Measurements from ENCODE around the gene KSR2.

Gene KSR2

DNA sequence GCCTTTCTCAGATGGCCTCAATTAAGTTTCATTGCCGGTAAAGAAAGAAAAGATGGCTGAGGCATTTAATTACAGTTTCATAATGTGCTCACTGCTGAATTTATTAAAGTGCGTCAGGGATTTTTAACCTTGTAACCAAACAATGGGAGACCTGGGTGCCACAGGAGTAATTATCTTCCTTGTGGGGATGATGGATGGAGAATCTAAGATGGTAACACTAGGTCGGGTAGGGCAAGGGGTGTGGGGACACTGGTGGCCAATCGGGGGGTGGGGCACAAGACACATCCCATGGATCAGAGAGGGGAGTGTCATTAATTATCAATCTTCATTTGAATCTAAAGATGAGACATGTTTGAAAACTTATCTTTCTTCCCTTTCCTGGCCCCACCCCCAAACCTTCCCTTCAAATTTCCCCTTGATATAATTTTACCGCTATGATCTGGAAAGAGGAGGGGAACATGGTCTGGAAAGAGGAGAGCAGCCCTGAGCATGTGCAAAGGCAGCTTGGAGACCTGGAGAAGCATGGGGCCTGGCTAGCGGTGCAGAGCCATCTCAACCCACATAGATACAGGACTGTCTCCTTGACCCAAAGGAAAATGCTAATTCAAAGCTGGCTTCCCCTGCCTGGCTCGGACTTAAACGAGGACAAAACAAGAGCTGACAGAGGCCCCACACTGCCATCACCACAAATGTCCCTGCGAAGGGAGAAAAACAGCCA lies 376.0 kb downstream of the KSR2 start:
- no peak for TF ChIP-seq EZH2phosphoT487 (IDR thresholded peaks at IDR 0.05; ENCODE audit: borderline replicate concordance, low read length)
- TF ChIP-seq, protein P1, sequence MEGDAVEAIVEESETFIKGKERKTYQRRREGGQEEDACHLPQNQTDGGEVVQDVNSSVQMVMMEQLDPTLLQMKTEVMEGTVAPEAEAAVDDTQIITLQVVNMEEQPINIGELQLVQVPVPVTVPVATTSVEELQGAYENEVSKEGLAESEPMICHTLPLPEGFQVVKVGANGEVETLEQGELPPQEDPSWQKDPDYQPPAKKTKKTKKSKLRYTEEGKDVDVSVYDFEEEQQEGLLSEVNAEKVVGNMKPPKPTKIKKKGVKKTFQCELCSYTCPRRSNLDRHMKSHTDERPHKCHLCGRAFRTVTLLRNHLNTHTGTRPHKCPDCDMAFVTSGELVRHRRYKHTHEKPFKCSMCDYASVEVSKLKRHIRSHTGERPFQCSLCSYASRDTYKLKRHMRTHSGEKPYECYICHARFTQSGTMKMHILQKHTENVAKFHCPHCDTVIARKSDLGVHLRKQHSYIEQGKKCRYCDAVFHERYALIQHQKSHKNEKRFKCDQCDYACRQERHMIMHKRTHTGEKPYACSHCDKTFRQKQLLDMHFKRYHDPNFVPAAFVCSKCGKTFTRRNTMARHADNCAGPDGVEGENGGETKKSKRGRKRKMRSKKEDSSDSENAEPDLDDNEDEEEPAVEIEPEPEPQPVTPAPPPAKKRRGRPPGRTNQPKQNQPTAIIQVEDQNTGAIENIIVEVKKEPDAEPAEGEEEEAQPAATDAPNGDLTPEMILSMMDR (IDR thresholded peaks at IDR 0.05; ENCODE audit: low read depth, low read length, poor library complexity, severe bottlenecking): no peak
- Histone ChIP-seq H3K4me2 (ENCODE audit: low read length) (no peak overlapping the region), H3K27me3 (ENCODE audit: control insufficient read depth, low read length) (no peaks in the 10 kb centered on the region), H3K36me3 (ENCODE audit: control insufficient read depth, low read length) (no peaks in the 10 kb centered on the region), H3F3A (ENCODE audit: control insufficient read depth, insufficient read depth) (no peaks in the 10 kb centered on the region), H4K20me1 (ENCODE audit: control insufficient read depth, insufficient read depth, low read depth, low read length) (no peaks in the 10 kb centered on the region), H3K9me3 (ENCODE audit: control insufficient read depth, insufficient read depth, low read length) (no peaks in the 10 kb centered on the region), H3K27ac (ENCODE audit: low read depth, low read length) (no peak overlapping the region), H3K4me3 (ENCODE audit: low read length) (no peak overlapping the region), H3K9me2 (replicated peaks; ENCODE audit: control insufficient read depth, low read length) (no peaks in the 10 kb centered on the region), H3K79me2 (ENCODE audit: control insufficient read depth, low read length) (no peaks in the 10 kb centered on the region), H3K4me1 (ENCODE audit: control insufficient read depth, low read length) (no peaks in the 10 kb centered on the region)

DNA sequence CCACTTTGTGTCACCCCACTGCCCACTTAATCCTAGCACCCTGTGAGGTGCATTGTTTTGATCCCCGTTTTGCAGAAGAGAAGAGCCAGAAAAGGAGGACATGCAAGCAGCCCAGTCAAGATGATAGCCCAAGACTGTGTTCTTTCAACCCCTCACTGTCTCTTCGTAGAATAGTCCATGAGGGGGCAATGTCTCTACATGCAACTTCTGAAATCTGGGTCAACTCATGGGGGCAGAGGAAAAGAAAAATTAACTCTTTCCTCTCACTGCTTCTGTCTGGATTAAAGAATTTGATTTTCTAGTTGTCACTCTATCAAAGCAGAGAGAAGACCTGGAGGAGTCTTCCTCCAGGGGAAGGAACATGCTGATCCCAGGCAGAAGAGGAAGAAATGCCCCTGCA lies 377.8 kb downstream of the KSR2 start:
- Histone ChIP-seq H3F3A (ENCODE audit: control insufficient read depth, insufficient read depth) (no peaks in the 10 kb centered on the region), H3K36me3 (ENCODE audit: control insufficient read depth, low read length) (no peaks in the 10 kb centered on the region), H3K4me1 (ENCODE audit: control insufficient read depth, low read length) (no peaks in the 10 kb centered on the region), H4K20me1 (ENCODE audit: control insufficient read depth, insufficient read depth, low read depth, low read length) (no peaks in the 10 kb centered on the region), H3K4me2 (ENCODE audit: low read length) (no peak overlapping the region), H3K27ac (ENCODE audit: low read depth, low read length) (no peak overlapping the region), H3K9me2 (replicated peaks; ENCODE audit: control insufficient read depth, low read length) (no peaks in the 10 kb centered on the region), H3K79me2 (ENCODE audit: control insufficient read depth, low read length) (no peaks in the 10 kb centered on the region), H3K27me3 (ENCODE audit: control insufficient read depth, low read length) (no peaks in the 10 kb centered on the region), H3K4me3 (ENCODE audit: low read length) (no peak overlapping the region), H3K9me3 (ENCODE audit: control insufficient read depth, insufficient read depth, low read length) (no peaks in the 10 kb centered on the region)
- TF ChIP-seq, protein P1 (IDR thresholded peaks at IDR 0.05; ENCODE audit: low read depth, low read length, poor library complexity, severe bottlenecking): no peak
- no peak for TF ChIP-seq EZH2phosphoT487 (IDR thresholded peaks at IDR 0.05; ENCODE audit: borderline replicate concordance, low read length)

DNA sequence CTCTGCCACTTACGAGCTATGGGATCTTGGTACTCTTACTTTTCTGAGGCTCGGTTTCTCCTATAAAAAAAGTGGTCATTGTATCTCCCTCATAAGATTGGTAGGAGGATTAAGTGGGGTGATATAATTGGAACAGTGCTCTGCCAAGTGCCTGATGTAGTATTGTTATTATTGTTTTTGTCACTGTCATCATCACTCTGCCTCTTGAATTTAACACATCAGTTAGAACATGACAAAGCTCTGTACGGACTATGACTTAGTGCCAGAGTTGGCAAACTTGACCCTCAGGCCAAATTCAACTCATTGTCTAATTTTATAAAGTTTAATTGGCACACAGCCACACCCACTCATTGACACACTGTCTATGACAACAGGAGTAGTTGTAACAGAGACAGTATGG lies 378.4 kb downstream of the KSR2 start:
- H3K79me2 ChIP-seq (ENCODE audit: control insufficient read depth, low read length): no peaks in the 10 kb centered on the region
- no peaks in the 10 kb centered on the region for H3K27me3 ChIP-seq (ENCODE audit: control insufficient read depth, low read length)
- H3F3A ChIP-seq (ENCODE audit: control insufficient read depth, insufficient read depth): no peaks in the 10 kb centered on the region
- no peaks in the 10 kb centered on the region for H3K9me3 ChIP-seq (ENCODE audit: control insufficient read depth, insufficient read depth, low read length)
- H3K9me2 ChIP-seq (replicated peaks; ENCODE audit: control insufficient read depth, low read length): no peaks in the 10 kb centered on the region
- no peaks in the 10 kb centered on the region for H3K36me3 ChIP-seq (ENCODE audit: control insufficient read depth, low read length)
- H4K20me1 ChIP-seq (ENCODE audit: control insufficient read depth, insufficient read depth, low read depth, low read length): no peaks in the 10 kb centered on the region
- H3K4me1 ChIP-seq (ENCODE audit: control insufficient read depth, low read length): no peaks in the 10 kb centered on the region
- no peak overlapping the region for H3K4me2 ChIP-seq (ENCODE audit: low read length)
- no peak overlapping the region for H3K4me3 ChIP-seq (ENCODE audit: low read length)
- H3K27ac ChIP-seq (ENCODE audit: low read depth, low read length): no peak overlapping the region
- TF ChIP-seq EZH2phosphoT487 (IDR thresholded peaks at IDR 0.05; ENCODE audit: borderline replicate concordance, low read length): no peak
- TF ChIP-seq, protein P1 (IDR thresholded peaks at IDR 0.05; ENCODE audit: low read depth, low read length, poor library complexity, severe bottlenecking): no peak
